HG03432 (cell line): Measurements from ENCODE around the gene LGALS13.
"Not testable (repeated sequence)": the region's sequence is repeated elsewhere in the genome, so short reads cannot be mapped to it uniquely, and the experiment has no call there.

Experiments used
- ATAC-seq: cut with Tn5 transposase; IDR thresholded peaks from one replicate; pipeline ENCODE4 v1.9.1; 2021; ENCODE audit warnings: mild to moderate bottlenecking, moderate library complexity; ENCODE audit not compliant: unreplicated experiment

Gene LGALS13

DNA sequence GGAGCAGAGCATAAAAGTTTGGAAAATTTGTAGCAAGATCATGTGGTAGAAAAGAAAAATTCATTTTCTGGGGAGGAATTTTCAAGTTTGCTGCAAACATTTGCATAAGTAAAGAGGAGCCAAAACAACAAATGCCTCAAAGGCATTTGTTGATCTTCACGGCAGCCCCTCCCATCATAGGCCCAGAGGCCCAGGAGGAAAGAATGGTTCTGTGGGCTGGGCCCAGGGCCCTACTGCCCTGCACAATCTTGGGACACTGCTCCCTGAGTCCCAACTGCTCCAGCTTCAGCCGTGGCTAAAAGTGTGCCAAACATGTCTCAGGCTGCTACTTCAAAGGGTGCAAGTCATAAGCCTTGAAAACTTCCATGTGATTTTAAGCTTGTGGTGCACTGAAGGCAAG is 11.3 kb downstream of the LGALS13 start:
- ATAC-seq = no peak

DNA sequence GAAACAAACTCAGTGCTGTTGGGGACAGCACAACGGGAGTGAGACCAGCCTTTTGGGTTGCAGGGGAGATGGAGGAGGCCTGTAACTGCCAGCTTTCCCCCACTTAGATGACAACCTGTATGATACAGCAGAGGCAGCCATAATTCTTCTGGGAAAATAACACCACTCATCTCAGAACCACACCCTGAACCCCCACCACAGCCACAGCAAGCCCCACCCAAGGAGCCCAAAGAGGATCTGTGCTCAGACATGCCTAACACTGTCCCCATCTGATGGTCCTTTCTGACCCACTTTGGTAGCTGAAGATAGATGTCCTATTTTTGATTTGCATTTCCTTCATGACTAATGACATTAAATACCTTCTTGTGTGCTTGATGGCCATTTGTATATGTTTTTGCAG is 15.4 kb downstream of the LGALS13 start:
- ATAC-seq = no peak

DNA sequence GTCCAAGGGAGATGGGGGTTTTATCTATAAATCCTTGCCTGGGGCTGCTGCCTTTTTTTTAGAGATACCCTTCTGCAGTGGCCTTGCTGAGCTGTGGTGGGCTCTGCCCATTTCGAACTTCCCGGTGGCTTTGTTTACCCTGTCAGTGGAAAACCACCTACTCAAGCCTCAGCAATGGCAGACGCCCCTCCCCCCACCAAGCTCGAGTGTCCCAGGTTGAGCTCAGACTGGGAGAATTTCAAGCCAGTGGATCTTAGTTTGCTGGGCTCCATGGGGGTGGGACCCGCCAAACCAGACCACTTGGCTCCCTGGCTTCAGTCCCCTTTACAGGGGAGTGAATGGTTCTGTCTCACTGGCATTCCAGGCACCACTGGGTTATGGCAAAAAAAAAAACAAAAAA is 21.6 kb downstream of the LGALS13 start:
- no peak for ATAC-seq

DNA sequence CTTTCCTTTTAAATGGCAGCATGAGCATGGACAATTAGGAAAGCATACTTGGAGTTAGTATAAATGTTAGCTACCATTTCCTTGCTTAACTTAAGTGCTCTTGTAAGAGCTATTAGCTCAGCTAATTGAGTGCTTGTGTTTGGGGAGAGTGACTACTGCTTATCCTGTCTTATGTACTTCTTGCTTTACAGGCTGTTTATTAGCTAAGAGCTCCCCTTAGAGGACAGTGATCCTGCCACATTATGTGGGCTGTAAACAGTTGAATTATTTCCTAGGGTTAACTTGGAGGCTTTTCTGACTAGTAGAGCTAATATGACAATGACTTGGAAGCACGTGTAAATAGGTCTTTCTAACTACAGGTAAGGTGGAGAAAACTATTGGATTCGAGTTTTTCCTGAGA is 25.3 kb downstream of the LGALS13 start:
- not testable (repeated sequence) for ATAC-seq

DNA sequence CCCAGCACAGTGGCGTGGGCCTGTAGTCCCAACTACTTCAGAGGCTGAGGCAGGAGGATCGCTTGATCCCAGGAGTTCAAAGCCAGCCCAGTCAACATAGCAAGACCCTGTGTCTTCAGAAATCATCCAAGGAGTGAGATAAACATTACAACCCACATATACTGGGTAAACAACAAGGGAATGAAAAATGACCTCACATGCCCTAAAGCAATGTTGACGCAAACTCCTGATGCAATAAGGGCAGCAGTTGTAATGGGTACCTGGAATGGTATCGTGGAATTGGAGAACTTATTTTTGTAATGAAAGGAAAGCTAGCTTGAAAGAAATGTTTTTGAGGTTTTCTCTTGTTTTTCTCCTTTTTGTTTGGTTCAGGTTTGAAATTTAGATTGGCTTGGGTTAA is 28.9 kb downstream of the LGALS13 start:
- no peak for ATAC-seq

DNA sequence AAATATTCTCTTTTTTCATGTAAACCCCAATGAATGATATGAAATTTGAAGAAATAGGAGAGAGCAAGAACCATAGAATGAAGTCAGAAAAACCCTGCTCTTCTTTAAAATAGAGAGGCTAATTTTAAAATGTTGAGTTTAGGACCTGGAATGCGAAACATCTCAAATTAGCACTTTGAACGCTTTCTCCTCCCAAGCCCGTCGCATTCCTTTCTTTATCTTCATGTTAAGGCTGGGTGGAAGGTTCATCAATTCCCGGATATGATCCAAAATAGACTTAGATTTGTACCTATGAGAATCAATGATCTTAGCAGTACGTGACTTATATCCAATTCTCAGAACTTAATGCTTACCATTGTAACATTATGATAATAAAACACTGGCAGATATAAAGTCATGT is 29.3 kb downstream of the LGALS13 start:
- no peak for ATAC-seq

DNA sequence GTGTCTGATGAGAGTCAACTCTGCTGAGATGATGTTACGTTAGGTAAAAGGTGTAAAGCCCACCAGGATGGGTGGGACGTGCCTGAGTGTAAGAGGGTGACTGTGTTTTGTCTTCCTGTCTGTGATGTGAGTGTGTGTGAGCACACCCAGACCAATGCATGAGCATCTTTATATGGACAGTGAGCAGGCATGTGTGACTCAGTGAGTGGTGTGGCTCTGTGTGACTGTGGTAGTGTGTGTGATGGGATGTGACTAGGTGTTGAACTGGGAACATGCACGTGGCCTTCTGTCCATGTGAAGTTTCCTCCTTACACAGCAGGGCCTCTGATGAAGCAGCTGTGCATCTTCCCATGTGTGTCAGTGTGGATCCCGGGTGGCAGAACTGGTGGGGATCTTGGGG is 35.6 kb downstream of the LGALS13 start:
- no peak for ATAC-seq

DNA sequence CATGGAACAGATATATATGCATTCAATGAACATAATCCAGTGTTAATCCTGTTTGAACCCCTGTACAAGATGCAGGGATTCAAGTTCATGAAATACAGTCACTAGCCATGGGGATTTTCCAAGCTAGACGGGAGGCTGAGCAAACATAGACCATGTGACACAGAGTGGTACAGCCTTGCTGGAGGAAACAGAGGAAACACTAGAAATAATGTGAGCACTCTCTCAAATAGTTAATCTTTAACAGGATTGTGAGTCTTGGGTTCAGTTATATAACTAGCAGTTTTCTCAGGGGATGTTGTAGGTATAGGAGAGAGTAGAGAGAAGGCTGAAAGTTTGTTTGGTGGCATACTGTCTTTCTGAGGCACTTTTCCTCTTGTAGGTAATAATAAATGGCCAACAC is 39.4 kb downstream of the LGALS13 start:
- ATAC-seq = no peak

DNA sequence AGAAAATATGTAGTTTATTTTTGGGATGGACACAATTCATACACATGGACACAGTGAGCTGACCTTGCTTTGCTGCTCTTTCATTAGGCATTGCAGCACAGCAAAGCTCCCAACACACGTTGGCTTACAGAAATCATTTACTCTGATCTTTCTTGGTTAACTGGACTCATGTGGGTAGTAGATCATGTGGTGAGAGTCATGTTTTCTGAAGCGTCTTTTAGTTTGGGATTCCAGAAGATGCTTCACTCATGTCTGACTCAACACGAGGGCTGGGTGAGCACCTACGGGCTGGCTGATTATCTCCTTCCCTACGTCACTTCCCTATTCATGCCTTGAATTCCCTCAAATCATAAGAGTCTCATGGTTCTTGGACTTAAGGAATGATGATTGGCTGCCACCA is 41.3 kb downstream of the LGALS13 start:
- ATAC-seq = no peak

DNA sequence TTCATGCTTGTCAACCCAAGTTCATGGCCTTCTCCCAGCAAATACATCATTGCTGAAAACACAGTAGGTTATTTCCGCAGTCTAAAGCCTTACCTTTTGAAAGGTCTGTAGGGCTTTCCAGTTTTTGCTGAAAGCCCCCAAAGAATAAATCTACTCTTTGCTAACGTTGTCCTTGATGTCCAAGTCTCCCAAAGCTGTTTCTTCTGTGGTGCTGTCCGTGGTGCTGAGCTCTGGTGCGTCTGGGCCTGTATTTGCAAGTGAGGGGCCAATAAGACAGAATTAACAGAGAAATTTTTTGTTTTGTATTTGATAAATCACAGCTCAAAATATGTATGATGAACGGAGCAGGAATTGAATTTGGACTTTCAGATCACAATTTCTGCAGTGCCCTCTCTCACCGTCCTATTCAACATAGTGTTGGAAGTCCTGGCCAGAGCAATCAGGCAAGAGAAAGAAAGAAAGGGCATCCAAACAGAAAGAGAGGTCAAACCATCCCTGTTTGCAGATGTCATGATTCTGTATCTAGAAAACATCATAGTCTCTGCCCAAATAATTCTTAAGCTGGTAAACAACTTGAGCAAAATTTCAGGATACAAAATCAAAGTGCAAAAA is 43.6 kb downstream of the LGALS13 start:
- no peak for ATAC-seq

DNA sequence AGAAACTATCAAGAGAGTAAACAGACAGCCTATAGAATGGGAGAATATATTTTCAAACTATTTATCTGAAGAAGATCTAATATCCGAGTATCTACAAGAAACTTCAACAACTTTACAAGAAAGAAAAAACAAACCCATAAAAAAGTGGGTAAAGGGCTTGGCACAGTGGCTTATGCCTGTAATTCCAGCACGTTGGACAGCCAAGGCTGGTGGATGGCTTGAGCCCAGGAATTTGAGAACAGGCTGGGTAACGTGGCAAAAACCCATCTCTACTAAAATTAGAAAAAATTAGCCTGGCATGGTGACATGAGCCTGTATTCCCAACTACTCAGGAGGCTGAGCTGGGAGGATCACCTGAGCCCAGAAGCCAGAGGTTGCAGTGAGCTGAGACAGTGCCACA is 45.6 kb downstream of the LGALS13 start:
- ATAC-seq = no peak

DNA sequence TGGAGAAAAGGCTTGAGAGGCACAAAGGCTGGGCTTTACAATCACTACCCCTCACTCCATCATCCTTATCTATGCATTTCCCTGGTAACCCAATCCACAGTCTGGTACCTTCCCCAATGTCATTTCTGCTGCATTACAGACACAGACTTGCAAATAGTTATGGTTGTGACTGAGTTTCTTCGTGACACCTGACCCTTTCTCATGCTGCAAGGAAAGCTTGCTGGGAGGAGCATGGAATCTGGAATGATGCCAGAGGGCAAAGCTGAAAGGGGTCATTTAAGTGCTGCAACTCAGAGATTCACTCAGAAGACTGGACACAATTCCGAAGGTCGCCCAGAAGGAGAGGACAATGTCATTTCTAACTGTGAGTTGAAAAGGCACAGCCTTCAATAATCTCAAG is 53.3 kb downstream of the LGALS13 start, which contains the start of gene LGALS16:
Gene LGALS16, plus strand, starts transcription at position 301 of the 400 bp plus-strand sequence. Its CDS starts 49 bp downstream, at position 350.
- ATAC-seq = no peak
